Neural crest cell (in vitro differentiated cells): ENCODE data around the gene SLC9A8. TPM values are rescaled to one million over a fixed set of nuclear protein-coding genes. Genes with fewer than 3 reads are reported as not detected.
A peak's percentile ranks its signal among the peaks of the same experiment; 100 is the strongest.

Source experiments
- DNase-seq: peaks from one replicate; pipeline ENCODE4 v3.0.0; 2021; ENCODE audit warnings: low read depth, mixed read lengths, low spot score
- H3K27ac Mint-ChIP-seq: one replicate; pipeline ENCODE4 v1.8.0; 2021; ENCODE audit warnings: mild to moderate bottlenecking, mixed read lengths; ENCODE audit not compliant: unreplicated experiment
- H3K27me3 Mint-ChIP-seq: 2 replicates; pipeline ENCODE4 v1.8.0; 2021; ENCODE audit warnings: low read depth, mild to moderate bottlenecking, mixed read lengths
- H3K36me3 Mint-ChIP-seq: 2 replicates; pipeline ENCODE4 v1.8.0; 2021; ENCODE audit warnings: low read depth, mild to moderate bottlenecking, mixed read lengths
- H3K4me1 Mint-ChIP-seq: 2 replicates; pipeline ENCODE4 v1.8.0; 2021; ENCODE audit warnings: mixed read lengths
- H3K4me3 Mint-ChIP-seq: one replicate; pipeline ENCODE4 v1.8.0; 2021; ENCODE audit warnings: mild to moderate bottlenecking, mixed read lengths
- H3K9me3 Mint-ChIP-seq: 2 replicates; pipeline ENCODE4 v1.8.0; 2021; ENCODE audit warnings: mixed read lengths
- CTCF ChIP-seq: fragments of 200-600 bp; sonication (generic); conservative IDR thresholded peaks from 2 replicates; pipeline ENCODE4 v1.5.0; 2021; ENCODE audit warnings: antibody characterized with exemption, mild to moderate bottlenecking
- total RNA-seq: library from RNA; stranded (reverse); gene quantifications from 2 replicates; pipeline ENCODE4 v1.2.1, GENCODE V29; 2021

Gene SLC9A8
- total RNA-seq, 1 donor from 2014 or later, result 9.7 TPM

- no peaks in the 10 kb centered on the region for H3K36me3 Mint-ChIP-seq
- no peak overlapping the region for H3K27ac Mint-ChIP-seq
- peak overlapping the region; percentile 88 for H3K4me3 Mint-ChIP-seq
- no peaks in the 10 kb centered on the region for H3K9me3 Mint-ChIP-seq
- no peak for DNase-seq
- H3K27me3 Mint-ChIP-seq, result no peaks in the 10 kb centered on the region
- H3K4me1 Mint-ChIP-seq, result peaks cover 37% of the 10 kb centered on the region
- TF ChIP-seq CTCF, result no peak
These were observed 100.9 kb downstream of the SLC9A8 start for GRCh38 chr20:49913399-49914047.

DNA sequence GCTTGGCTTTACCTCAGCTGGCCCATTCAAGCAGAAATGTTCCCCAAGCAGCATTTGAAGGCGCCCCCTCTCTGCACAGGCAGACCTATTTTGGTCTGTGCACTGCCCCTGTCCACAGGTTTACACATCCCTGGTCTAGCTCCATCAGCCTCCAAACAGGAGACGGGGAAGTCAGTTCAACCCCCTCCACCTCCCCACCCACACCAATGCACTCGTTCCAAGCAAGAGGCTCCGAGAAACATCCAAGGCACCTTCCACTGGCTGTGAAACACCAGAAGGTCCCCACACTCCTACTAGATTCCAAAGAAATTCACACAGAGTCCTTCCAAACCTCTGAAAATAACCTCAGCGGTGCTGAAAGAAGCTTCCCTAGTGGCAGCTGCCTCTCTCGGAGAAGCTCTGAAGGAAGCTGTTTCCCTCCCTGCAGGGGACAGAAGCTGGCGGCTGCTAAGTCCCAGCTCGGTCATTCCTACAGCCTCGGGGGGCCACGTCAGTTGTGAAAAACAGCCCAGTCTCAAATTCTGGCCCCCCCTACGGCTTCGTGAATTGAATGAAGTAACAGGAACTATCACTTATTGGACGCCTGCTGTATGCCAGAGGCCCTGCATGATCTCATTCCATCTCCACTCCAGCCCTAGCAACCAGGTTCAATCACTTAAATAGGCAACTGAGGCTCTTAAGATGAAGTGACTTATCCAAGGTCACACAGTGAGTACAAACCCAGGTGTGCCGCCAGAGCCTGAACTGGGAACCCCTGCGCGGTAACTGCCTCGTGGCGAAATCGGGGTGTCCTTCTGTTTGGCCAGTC is 101.9 kb downstream of the SLC9A8 start:
- Mint-ChIP-seq H3K36me3 (no peaks in the 10 kb centered on the region), H3K4me3 (peak overlapping the region; percentile 88), H3K4me1 (peaks cover 36% of the 10 kb centered on the region), H3K9me3 (no peaks in the 10 kb centered on the region), H3K27me3 (peaks cover 3% of the 10 kb centered on the region), H3K27ac (peak overlapping the region; percentile 78)
- DNase-seq, result no peak
- TF ChIP-seq CTCF, result no peak

DNA sequence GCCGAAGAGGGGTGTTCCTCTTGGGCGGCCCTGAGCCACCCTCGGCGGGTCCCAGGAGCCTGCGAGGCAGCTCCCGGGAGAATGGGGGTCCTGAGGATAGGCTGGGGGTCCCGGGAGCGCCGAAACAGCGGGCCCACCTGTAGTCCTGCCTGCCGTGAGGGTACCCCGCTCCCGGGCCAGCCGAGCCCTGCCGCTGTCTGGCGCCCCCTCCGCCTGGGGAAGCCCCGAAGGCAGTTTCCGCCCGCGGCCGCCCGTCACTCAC is 102.4 kb downstream of the SLC9A8 start:
- no peaks in the 10 kb centered on the region for H3K36me3 Mint-ChIP-seq
- H3K27me3 Mint-ChIP-seq, result peaks cover 3% of the 10 kb centered on the region
- peak overlapping the region; percentile 95 for H3K4me3 Mint-ChIP-seq
- H3K27ac Mint-ChIP-seq, result peak overlapping the region; percentile 78
- no peaks in the 10 kb centered on the region for H3K9me3 Mint-ChIP-seq
- peaks cover 31% of the 10 kb centered on the region for H3K4me1 Mint-ChIP-seq
- no peak for TF ChIP-seq CTCF
- DNase-seq, result no peak

DNA sequence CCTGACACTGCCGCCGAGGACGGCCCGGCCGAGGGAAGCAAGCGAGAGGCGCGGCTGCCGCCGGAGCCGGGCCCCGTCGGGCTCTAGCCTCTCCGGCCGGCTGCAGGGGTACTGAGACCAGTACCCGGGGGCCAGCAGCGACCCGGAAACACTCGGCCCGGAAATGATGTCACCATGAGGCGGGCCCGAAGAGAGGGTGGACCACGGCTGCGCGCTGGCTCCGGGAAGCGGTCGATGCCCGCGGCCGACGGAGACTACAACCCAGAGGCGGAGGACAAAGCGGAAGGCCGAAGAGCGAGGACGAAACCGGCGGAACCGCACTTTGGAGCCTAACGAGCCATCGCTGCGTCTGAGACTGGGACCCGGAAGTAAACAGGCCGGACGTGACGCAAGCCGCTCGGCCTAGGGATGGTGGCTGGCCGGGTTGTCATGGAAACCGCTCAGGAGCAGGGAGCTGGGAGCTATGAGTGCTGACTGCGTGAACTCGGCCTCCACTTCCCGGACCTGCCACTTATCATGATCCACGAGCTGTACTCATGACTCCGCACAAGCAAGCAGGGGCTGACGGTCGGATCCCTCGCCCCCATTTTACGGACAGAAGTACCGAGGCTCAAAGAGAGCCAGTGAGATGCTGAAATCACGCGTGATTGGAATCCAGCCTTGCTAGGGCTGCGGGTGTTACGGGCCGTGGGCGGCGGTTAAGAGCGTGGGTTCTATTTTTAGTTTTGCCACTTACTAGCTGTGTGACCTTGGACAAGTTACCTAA is 102.9 kb downstream of the SLC9A8 start, which contains the start of gene SPATA2:
Gene SPATA2, minus strand, starts transcription at position 150 of the 766 bp plus-strand sequence. CDS start 7,039 bp downstream, outside the sequence.
- no peak for TF ChIP-seq CTCF
- H3K4me1 Mint-ChIP-seq, result peaks cover 30% of the 10 kb centered on the region

GRCh38 chr20:49916146-49917002 is 103.7 kb downstream of the SLC9A8 start:
- no peaks in the 10 kb centered on the region for H3K9me3 Mint-ChIP-seq
- TF ChIP-seq CTCF, result no peak
- H3K27ac Mint-ChIP-seq, result peak overlapping the region; percentile 99
- peaks cover 30% of the 10 kb centered on the region for H3K4me1 Mint-ChIP-seq
- peaks cover 3% of the 10 kb centered on the region for H3K27me3 Mint-ChIP-seq
- DNase-seq, result no peak
- H3K4me3 Mint-ChIP-seq, result peak overlapping the region; percentile 96
- no peaks in the 10 kb centered on the region for H3K36me3 Mint-ChIP-seq

More for the DNA sequence above, 102.9 kb downstream of the SLC9A8 start, which contains the start of gene SPATA2:
- peaks cover 3% of the 10 kb centered on the region for H3K27me3 Mint-ChIP-seq
- H3K27ac Mint-ChIP-seq, result peak within 1 kb of the TSS; percentile 100
- no peaks in the 10 kb centered on the region for H3K9me3 Mint-ChIP-seq
- peak within 1 kb of the TSS; percentile 96 for H3K4me3 Mint-ChIP-seq
- no peaks in the 10 kb centered on the region for H3K36me3 Mint-ChIP-seq
- peak; percentile 91 for DNase-seq
